WTC11 (cell line): ENCODE data around the gene GSTM4.

Source experiments
- CBFB ChIP-seq: sonication (generic); formaldehyde crosslinking; IDR thresholded peaks from 2 replicates; pipeline ENCODE4 v1.8.1; 2022; ENCODE audit warnings: mild to moderate bottlenecking, low read depth, missing genetic modification reagents
- FOXJ3 ChIP-seq: sonication (generic); formaldehyde crosslinking; IDR thresholded peaks from 2 replicates; pipeline ENCODE4 v1.9.0; 2021; ENCODE audit warnings: missing genetic modification reagents, mild to moderate bottlenecking, borderline replicate concordance
- HMGA2 ChIP-seq: fragments of 250-450 bp; sonication (Bioruptor Pico); IDR thresholded peaks from 2 replicates; pipeline ENCODE4 v1.4.0; 2021; ENCODE audit warnings: mild to moderate bottlenecking, moderate library complexity
- NR3C1 ChIP-seq: sonication (generic); formaldehyde crosslinking; conservative IDR thresholded peaks from 2 replicates; pipeline ENCODE4 v1.8.1; 2023; ENCODE audit warnings: low read depth, mild to moderate bottlenecking, missing genetic modification reagents
- RELA ChIP-seq: sonication (generic); formaldehyde crosslinking; IDR thresholded peaks from 2 replicates; pipeline ENCODE4 v1.8.1; 2022; ENCODE audit warnings: missing genetic modification reagents, mild to moderate bottlenecking, borderline replicate concordance
- ZBTB21 ChIP-seq: sonication (generic); formaldehyde crosslinking; IDR thresholded peaks from 2 replicates; pipeline ENCODE4 v1.8.1; 2023; ENCODE audit warnings: mild to moderate bottlenecking, missing genetic modification reagents, borderline replicate concordance
- ZNF263 ChIP-seq: sonication (generic); formaldehyde crosslinking; IDR thresholded peaks from 2 replicates; pipeline ENCODE4 v1.8.1; 2022; ENCODE audit warnings: low read depth, mild to moderate bottlenecking, moderate library complexity, missing genetic modification reagents
- TF ChIP-seq, protein P1 (sequence below): sonication (generic); formaldehyde crosslinking; IDR thresholded peaks from 2 replicates; pipeline ENCODE4 v1.8.1; 2023; ENCODE audit warnings: mild to moderate bottlenecking, missing genetic modification reagents, moderate library complexity
- TF ChIP-seq, protein P2 (sequence below): sonication (generic); formaldehyde crosslinking; IDR thresholded peaks from 2 replicates; pipeline ENCODE4 v1.8.0; 2022; ENCODE audit warnings: mild to moderate bottlenecking, missing genetic modification reagents
- TF ChIP-seq, protein P3 (sequence below): fragments of 200-600 bp; IDR thresholded peaks from 2 replicates; pipeline ENCODE4 v1.8.0; 2022; ENCODE audit warnings: antibody characterized with exemption
- TF ChIP-seq, protein P4 (sequence below): sonication (generic); formaldehyde crosslinking; IDR thresholded peaks from 2 replicates; pipeline ENCODE4 v1.8.0; 2022; ENCODE audit warnings: mild to moderate bottlenecking, missing genetic modification reagents
- TF ChIP-seq, protein P5 (sequence below): sonication (generic); formaldehyde crosslinking; IDR thresholded peaks from 2 replicates; pipeline ENCODE4 v1.8.1; 2022; ENCODE audit warnings: mild to moderate bottlenecking, moderate library complexity, missing genetic modification reagents
- TF ChIP-seq, protein P6 (sequence below): sonication (generic); formaldehyde crosslinking; IDR thresholded peaks from 2 replicates; pipeline ENCODE4 v1.8.0; 2022; ENCODE audit warnings: mild to moderate bottlenecking, missing genetic modification reagents
- TF ChIP-seq, protein P7 (sequence below): sonication (generic); formaldehyde crosslinking; IDR thresholded peaks from 2 replicates; pipeline ENCODE4 v1.8.1; 2023; ENCODE audit warnings: mild to moderate bottlenecking, missing genetic modification reagents, moderate library complexity

DNA sequence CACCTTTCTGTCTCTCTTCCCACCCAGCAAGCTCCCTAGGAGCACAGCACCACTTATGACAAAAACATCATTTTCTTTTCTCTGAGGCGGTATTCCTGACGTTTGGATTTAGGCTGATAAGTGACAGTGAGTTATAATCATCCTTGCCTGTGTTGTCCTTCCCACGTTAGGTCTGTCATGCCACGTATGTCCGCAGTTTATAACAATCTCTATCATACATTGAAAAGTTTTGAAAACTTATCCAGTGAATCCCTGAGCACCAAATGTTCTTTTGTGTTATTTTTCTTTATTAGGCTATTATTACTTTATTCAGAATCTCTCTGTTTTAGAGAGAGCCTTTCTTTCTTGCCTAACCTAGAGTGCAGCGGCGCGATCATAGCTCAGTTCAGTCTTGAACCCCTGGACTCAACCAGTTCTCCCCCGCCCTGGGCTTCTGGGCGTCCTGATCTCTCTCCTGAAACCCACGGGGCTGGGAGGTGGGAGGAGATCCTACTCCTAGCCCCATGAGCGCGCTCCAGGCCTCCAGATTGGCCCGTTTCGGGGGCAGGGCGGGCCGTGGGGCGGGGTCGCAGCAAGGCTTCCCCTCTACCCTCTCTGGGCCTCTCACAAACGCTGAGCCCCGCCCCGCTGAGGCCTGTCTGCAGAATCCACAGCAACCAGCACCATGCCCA lies 11.7 kb downstream of the GSTM4 start, which contains the start of gene GSTM2:
- TF ChIP-seq RELA (CRISPR knock-in tag) (no peak), FOXJ3 (CRISPR knock-in tag) (no peak), ZNF263 (CRISPR knock-in tag) (no peak), NR3C1 (CRISPR knock-in tag) (no peak), ZBTB21 (CRISPR knock-in tag) (no peak), HMGA2 (CRISPR knock-in tag) (no peak), CBFB (CRISPR knock-in tag) (no peak)
- TF ChIP-seq, protein P1, sequence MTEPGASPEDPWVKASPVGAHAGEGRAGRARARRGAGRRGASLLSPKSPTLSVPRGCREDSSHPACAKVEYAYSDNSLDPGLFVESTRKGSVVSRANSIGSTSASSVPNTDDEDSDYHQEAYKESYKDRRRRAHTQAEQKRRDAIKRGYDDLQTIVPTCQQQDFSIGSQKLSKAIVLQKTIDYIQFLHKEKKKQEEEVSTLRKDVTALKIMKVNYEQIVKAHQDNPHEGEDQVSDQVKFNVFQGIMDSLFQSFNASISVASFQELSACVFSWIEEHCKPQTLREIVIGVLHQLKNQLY (CRISPR knock-in tag) = no peak
- TF ChIP-seq, protein P2, sequence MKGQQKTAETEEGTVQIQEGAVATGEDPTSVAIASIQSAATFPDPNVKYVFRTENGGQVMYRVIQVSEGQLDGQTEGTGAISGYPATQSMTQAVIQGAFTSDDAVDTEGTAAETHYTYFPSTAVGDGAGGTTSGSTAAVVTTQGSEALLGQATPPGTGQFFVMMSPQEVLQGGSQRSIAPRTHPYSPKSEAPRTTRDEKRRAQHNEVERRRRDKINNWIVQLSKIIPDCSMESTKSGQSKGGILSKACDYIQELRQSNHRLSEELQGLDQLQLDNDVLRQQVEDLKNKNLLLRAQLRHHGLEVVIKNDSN (CRISPR knock-in tag) = no peak
- TF ChIP-seq, protein P3, sequence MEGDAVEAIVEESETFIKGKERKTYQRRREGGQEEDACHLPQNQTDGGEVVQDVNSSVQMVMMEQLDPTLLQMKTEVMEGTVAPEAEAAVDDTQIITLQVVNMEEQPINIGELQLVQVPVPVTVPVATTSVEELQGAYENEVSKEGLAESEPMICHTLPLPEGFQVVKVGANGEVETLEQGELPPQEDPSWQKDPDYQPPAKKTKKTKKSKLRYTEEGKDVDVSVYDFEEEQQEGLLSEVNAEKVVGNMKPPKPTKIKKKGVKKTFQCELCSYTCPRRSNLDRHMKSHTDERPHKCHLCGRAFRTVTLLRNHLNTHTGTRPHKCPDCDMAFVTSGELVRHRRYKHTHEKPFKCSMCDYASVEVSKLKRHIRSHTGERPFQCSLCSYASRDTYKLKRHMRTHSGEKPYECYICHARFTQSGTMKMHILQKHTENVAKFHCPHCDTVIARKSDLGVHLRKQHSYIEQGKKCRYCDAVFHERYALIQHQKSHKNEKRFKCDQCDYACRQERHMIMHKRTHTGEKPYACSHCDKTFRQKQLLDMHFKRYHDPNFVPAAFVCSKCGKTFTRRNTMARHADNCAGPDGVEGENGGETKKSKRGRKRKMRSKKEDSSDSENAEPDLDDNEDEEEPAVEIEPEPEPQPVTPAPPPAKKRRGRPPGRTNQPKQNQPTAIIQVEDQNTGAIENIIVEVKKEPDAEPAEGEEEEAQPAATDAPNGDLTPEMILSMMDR = no peak
- TF ChIP-seq, protein P4, sequence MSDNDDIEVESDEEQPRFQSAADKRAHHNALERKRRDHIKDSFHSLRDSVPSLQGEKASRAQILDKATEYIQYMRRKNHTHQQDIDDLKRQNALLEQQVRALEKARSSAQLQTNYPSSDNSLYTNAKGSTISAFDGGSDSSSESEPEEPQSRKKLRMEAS (CRISPR knock-in tag) = no peak
- TF ChIP-seq, protein P5, sequence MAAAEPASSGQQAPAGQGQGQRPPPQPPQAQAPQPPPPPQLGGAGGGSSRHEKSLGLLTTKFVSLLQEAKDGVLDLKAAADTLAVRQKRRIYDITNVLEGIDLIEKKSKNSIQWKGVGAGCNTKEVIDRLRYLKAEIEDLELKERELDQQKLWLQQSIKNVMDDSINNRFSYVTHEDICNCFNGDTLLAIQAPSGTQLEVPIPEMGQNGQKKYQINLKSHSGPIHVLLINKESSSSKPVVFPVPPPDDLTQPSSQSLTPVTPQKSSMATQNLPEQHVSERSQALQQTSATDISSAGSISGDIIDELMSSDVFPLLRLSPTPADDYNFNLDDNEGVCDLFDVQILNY = no peak
- TF ChIP-seq, protein P6, sequence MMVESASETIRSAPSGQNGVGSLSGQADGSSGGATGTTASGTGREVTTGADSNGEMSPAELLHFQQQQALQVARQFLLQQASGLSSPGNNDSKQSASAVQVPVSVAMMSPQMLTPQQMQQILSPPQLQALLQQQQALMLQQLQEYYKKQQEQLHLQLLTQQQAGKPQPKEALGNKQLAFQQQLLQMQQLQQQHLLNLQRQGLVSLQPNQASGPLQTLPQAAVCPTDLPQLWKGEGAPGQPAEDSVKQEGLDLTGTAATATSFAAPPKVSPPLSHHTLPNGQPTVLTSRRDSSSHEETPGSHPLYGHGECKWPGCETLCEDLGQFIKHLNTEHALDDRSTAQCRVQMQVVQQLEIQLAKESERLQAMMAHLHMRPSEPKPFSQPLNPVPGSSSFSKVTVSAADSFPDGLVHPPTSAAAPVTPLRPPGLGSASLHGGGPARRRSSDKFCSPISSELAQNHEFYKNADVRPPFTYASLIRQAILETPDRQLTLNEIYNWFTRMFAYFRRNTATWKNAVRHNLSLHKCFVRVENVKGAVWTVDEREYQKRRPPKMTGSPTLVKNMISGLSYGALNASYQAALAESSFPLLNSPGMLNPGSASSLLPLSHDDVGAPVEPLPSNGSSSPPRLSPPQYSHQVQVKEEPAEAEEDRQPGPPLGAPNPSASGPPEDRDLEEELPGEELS = no peak
- TF ChIP-seq, protein P7, sequence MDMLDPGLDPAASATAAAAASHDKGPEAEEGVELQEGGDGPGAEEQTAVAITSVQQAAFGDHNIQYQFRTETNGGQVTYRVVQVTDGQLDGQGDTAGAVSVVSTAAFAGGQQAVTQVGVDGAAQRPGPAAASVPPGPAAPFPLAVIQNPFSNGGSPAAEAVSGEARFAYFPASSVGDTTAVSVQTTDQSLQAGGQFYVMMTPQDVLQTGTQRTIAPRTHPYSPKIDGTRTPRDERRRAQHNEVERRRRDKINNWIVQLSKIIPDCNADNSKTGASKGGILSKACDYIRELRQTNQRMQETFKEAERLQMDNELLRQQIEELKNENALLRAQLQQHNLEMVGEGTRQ (CRISPR knock-in tag) = no peak
